IMR-90 (cell line): ENCODE results near the gene PCDHGB6.
"Not testable (repeated sequence)": the region's sequence is repeated elsewhere in the genome, so short reads cannot be mapped to it uniquely, and the experiment has no call there.

ENCODE experiments used
- BHLHE40 ChIP-seq: fragments of 150-350 bp; IDR thresholded peaks from 2 replicates; pipeline ENCODE4 v1.6.1; 2016; ENCODE audit warnings: mild to moderate bottlenecking, low read depth, low read length
- CEBPB ChIP-seq: IDR thresholded peaks from 2 replicates; pipeline ENCODE4 v1.6.1; 2012; ENCODE audit warnings: low read depth, low read length, improper control_type of control experiment
- CHD1 ChIP-seq: IDR thresholded peaks from 2 replicates; pipeline ENCODE4 v1.6.1; 2012; ENCODE audit warnings: low read depth, low read length, improper control_type of control experiment
- CTCF ChIP-seq: conservative IDR thresholded peaks from 2 replicates; pipeline ENCODE4 v1.5.1; 2012; ENCODE audit warnings: mild to moderate bottlenecking, low read depth, low read length, improper control_type of control experiment
- ELK1 ChIP-seq: fragments of 150-350 bp; IDR thresholded peaks from 2 replicates; pipeline ENCODE4 v1.6.1; 2016; ENCODE audit warnings: low read depth, mild to moderate bottlenecking, low read length, moderate library complexity, borderline replicate concordance
- MAFK ChIP-seq: IDR thresholded peaks from 2 replicates; pipeline ENCODE4 v1.6.1; 2012; ENCODE audit warnings: low read depth, low read length, improper control_type of control experiment
- MAZ ChIP-seq: IDR thresholded peaks from 2 replicates; pipeline ENCODE4 v1.6.1; 2012; ENCODE audit warnings: low read depth, mild to moderate bottlenecking, low read length, improper control_type of control experiment, moderate library complexity, borderline replicate concordance
- MXI1 ChIP-seq: IDR thresholded peaks from 2 replicates; pipeline ENCODE4 v1.6.1; 2012; ENCODE audit warnings: low read depth, mild to moderate bottlenecking, low read length, moderate library complexity, borderline replicate concordance
- POLR2A ChIP-seq: IDR thresholded peaks from 2 replicates; pipeline ENCODE4 v1.6.1; 2012; ENCODE audit warnings: mild to moderate bottlenecking, low read depth, low read length
- RAD21 ChIP-seq: IDR thresholded peaks from 2 replicates; pipeline ENCODE4 v1.6.1; 2012; ENCODE audit warnings: low read length, improper control_type of control experiment
- RCOR1 ChIP-seq: IDR thresholded peaks from 2 replicates; pipeline ENCODE4 v1.6.1; 2012; ENCODE audit warnings: mild to moderate bottlenecking, low read length, improper control_type of control experiment; ENCODE audit not compliant: insufficient replicate concordance
- SMC3 ChIP-seq: fragments of 150-350 bp; IDR thresholded peaks from 2 replicates; pipeline ENCODE4 v1.6.1; 2016; ENCODE audit warnings: low read depth, mild to moderate bottlenecking, antibody characterized with exemption, low read length, moderate library complexity
- USF2 ChIP-seq: fragments of 150-350 bp; IDR thresholded peaks from 2 replicates; pipeline ENCODE4 v1.6.1; 2017; ENCODE audit warnings: mild to moderate bottlenecking, antibody characterized with exemption, low read length, low read depth

- not testable (repeated sequence) for TF ChIP-seq ELK1, USF2, POLR2A, MAFK, BHLHE40, RCOR1, MAZ, CEBPB, MXI1, CHD1
- peak; percentile 77 for TF ChIP-seq CTCF
- peak; percentile 84 for TF ChIP-seq RAD21
- peak; percentile 70 for TF ChIP-seq SMC3
Measured at GRCh38 chr5:141417494-141418172, 9.8 kb downstream of the PCDHGB6 start, which contains the start of gene PCDHGB7.
